Caco-2 (cell line): ENCODE measurements around the gene SLC6A20. TPM values are rescaled to one million over a fixed set of nuclear protein-coding genes. Genes with fewer than 3 reads are reported as not detected.

Experiments
- BruUV-seq: library from RNA; stranded (reverse); fragments of 400-500 nt; replicated peaks from 2 replicates; lab custom pipeline; 2021; lab: Mats Ljungman, UMichigan
- CTCF ChIA-PET: fragments of 300-600 bp; sonication (Branson Sonifier 250); formaldehyde crosslinking; loops from one replicate; lab custom pipeline; 2022; ENCODE audit warnings: antibody characterized with exemption; lab: Charles Lee
- POLR2A ChIA-PET: fragments of 300-600 bp; sonication (Branson Sonifier 250); formaldehyde crosslinking; loops from one replicate; lab custom pipeline; 2022; ENCODE audit warnings: antibody characterized with exemption; lab: Charles Lee
- DNase-seq, 2 experiments: peaks; one replicate each; pipeline versions ENCODE4 v3.0.0 to v3.0.0-alpha.2; 2020 to 2022
- H3K27me3 ChIP-seq: replicated peaks from 2 replicates; pipeline ENCODE4 v1.6.0; 2011; ENCODE audit warnings: low read length; ENCODE audit not compliant: control insufficient read depth, insufficient read depth
- H3K36me3 ChIP-seq: 2 replicates; pipeline ENCODE4 v1.5.1; 2011; ENCODE audit warnings: low read length; ENCODE audit not compliant: control insufficient read depth, insufficient read depth
- H3K4me1 ChIP-seq: fragments of 250-450 bp; sonication (Bioruptor Pico); 2 replicates; pipeline ENCODE4 v1.5.1; 2020; ENCODE audit warnings: mild to moderate bottlenecking
- H3K4me3 ChIP-seq: 2 replicates; pipeline ENCODE4 v1.5.1; 2011; ENCODE audit warnings: low read depth, mild to moderate bottlenecking, control low read depth, low read length
- H3K9me3 ChIP-seq: fragments of 250-450 bp; sonication (Bioruptor Pico); 2 replicates; pipeline ENCODE4 v1.5.1; 2020; ENCODE audit warnings: mild to moderate bottlenecking, moderate library complexity
- H3K27ac Mint-ChIP-seq: one replicate; pipeline ENCODE4 v1.8.0; 2022; ENCODE audit warnings: mixed read lengths; ENCODE audit not compliant: unreplicated experiment
- H3K27me3 Mint-ChIP-seq: one replicate; pipeline ENCODE4 v1.8.0; 2022; ENCODE audit warnings: mixed read lengths; ENCODE audit not compliant: insufficient read depth, unreplicated experiment
- H3K36me3 Mint-ChIP-seq: one replicate; pipeline ENCODE4 v1.8.0; 2022; ENCODE audit warnings: mild to moderate bottlenecking, mixed read lengths; ENCODE audit not compliant: insufficient read depth, unreplicated experiment
- H3K4me1 Mint-ChIP-seq: one replicate; pipeline ENCODE4 v1.8.0; 2022; ENCODE audit warnings: low read depth, mixed read lengths; ENCODE audit not compliant: unreplicated experiment
- H3K4me3 Mint-ChIP-seq: one replicate; pipeline ENCODE4 v1.8.0; 2022; ENCODE audit warnings: mild to moderate bottlenecking, moderate library complexity, mixed read lengths; ENCODE audit not compliant: unreplicated experiment
- H3K9me3 Mint-ChIP-seq: one replicate; pipeline ENCODE4 v1.8.0; 2022; ENCODE audit warnings: mixed read lengths; ENCODE audit not compliant: unreplicated experiment
- intact Hi-C: fragments of 100-400 bp; cut with micrococcal nuclease; formaldehyde crosslinking; loops from one replicate; pipeline ENCODE4 v1.10.0; 2022; ENCODE audit not compliant: unreplicated experiment
- total RNA-seq: library from RNA; stranded (reverse); gene quantifications from 2 replicates; pipeline ENCODE4 v1.2.3, GENCODE V29; 2022
- TF ChIP-seq, protein P1 (sequence below), 2 experiments: fragments of 200-600 bp in 1 of 2; IDR thresholded peaks; 1 replicate in 1 of 2; 2 replicates in 1 of 2; pipeline versions ENCODE4 v1.5.1 to v1.8.0; 2011 to 2022; ENCODE audit warnings: antibody characterized with exemption in 1 of 2, control low read depth in 1 of 2, inconsistent platforms in 1 of 2, low read depth in 1 of 2, low read length in 1 of 2, mild to moderate bottlenecking in 1 of 2, moderate library complexity in 1 of 2; ENCODE audit not compliant: insufficient read depth in 1 of 2, severe bottlenecking in 1 of 2, unreplicated experiment in 1 of 2

SLC6A20 gene
- total RNA-seq, 1 experiment from 2014 or later: 0.39 TPM

DNA sequence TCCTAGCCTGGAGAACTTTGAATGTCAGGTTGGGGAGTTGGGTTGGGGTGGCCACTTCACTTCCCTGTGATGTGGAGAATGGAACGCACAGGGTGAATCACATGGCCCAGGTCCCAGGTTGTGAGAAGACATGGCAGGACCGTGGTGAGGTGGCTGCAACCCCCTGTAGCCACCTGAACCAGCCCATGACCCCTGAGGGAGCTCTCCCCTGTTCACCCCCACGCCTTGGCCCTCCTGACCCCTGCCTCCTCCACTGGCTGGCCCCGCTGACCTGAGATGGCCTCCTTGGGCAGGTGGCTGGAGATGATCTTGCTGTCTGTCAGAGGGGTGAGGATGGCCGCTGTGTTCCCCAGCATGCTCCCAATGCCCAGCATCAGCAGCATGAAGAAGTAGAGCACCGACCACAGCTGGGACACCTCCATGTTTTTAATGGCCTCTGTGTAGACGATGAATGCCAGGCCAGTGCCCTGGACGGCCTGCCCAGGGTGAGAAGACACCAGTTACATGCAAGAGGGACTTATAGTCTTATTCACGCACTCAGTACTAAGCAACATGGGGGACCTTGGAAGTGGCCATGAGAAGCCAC lies 31.0 kb downstream of the SLC6A20 start:
- Histone ChIP-seq H3K4me3 (no peak overlapping the region), H3K9me3 (no peaks in the 10 kb centered on the region), H3K36me3 (no peaks in the 10 kb centered on the region), H3K27me3 (no peaks in the 10 kb centered on the region), H3K4me1 (peaks cover 6% of the 10 kb centered on the region)
- Mint-ChIP-seq H3K27ac (no peak overlapping the region), H3K9me3 (peaks cover 11% of the 10 kb centered on the region), H3K4me1 (peaks cover 7% of the 10 kb centered on the region), H3K27me3 (peaks cover 3% of the 10 kb centered on the region), H3K36me3 (no peaks in the 10 kb centered on the region), H3K4me3 (no peak overlapping the region)
- intact Hi-C loops: no loop called here
- TF ChIP-seq, protein P1, sequence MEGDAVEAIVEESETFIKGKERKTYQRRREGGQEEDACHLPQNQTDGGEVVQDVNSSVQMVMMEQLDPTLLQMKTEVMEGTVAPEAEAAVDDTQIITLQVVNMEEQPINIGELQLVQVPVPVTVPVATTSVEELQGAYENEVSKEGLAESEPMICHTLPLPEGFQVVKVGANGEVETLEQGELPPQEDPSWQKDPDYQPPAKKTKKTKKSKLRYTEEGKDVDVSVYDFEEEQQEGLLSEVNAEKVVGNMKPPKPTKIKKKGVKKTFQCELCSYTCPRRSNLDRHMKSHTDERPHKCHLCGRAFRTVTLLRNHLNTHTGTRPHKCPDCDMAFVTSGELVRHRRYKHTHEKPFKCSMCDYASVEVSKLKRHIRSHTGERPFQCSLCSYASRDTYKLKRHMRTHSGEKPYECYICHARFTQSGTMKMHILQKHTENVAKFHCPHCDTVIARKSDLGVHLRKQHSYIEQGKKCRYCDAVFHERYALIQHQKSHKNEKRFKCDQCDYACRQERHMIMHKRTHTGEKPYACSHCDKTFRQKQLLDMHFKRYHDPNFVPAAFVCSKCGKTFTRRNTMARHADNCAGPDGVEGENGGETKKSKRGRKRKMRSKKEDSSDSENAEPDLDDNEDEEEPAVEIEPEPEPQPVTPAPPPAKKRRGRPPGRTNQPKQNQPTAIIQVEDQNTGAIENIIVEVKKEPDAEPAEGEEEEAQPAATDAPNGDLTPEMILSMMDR (IDR thresholded peaks at IDR 0.05; ENCODE audit: insufficient read depth in 1 of 2, low read depth in 1 of 2, low read length in 1 of 2, severe bottlenecking in 1 of 2, unreplicated experiment in 1 of 2): no peak
- ChIA-PET CTCF (no interaction called here), POLR2A (no interaction called here)
- BruUV-seq: no TSS peak
- DNase-seq: no peak

DNA sequence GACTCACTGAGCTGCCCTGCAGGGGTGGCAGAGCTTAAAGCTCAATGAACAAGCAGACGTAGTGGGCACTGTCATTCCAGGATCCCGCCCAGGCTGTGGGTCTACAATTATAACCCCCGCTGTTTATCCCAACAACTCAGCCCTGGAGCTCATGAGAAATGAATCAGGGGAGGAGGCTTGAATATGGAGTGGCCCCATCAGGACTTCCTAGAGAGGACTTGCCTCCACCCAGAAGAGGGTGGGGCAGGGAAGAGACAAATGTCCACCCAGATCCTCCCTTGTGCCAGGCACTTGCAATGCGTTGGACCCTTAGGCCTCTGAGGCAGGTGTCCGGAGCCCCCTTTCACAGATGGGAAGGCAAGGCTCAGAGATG lies 33.0 kb downstream of the SLC6A20 start:
- peaks cover 11% of the 10 kb centered on the region for H3K9me3 Mint-ChIP-seq
- intact Hi-C loops: loop anchor here (5.0 kb wide), 1 partner anchor 314 kb away; no protein-coding TSS in a partner anchor
- no TSS peak for BruUV-seq
- Histone ChIP-seq H3K36me3 (no peaks in the 10 kb centered on the region), H3K4me1 (peaks cover 6% of the 10 kb centered on the region), H3K4me3 (no peak overlapping the region), H3K9me3 (no peaks in the 10 kb centered on the region), H3K27me3 (no peaks in the 10 kb centered on the region)
- H3K36me3 Mint-ChIP-seq: no peaks in the 10 kb centered on the region
- H3K27ac Mint-ChIP-seq: no peak overlapping the region
- no peak for DNase-seq
- TF ChIP-seq, protein P1 (IDR thresholded peaks at IDR 0.05; ENCODE audit: insufficient read depth in 1 of 2, low read depth in 1 of 2, low read length in 1 of 2, severe bottlenecking in 1 of 2, unreplicated experiment in 1 of 2): no peak
- CTCF ChIA-PET: interaction anchor here (1.0 to 3.2 kb wide), 2 partner anchors 69 to 166 kb away, joined by 3 to 30 read pairs; no protein-coding TSS in a partner anchor
- peaks cover 3% of the 10 kb centered on the region for H3K27me3 Mint-ChIP-seq
- H3K4me1 Mint-ChIP-seq: peaks cover 7% of the 10 kb centered on the region
- no peak overlapping the region for H3K4me3 Mint-ChIP-seq
- POLR2A ChIA-PET: no interaction called here

DNA sequence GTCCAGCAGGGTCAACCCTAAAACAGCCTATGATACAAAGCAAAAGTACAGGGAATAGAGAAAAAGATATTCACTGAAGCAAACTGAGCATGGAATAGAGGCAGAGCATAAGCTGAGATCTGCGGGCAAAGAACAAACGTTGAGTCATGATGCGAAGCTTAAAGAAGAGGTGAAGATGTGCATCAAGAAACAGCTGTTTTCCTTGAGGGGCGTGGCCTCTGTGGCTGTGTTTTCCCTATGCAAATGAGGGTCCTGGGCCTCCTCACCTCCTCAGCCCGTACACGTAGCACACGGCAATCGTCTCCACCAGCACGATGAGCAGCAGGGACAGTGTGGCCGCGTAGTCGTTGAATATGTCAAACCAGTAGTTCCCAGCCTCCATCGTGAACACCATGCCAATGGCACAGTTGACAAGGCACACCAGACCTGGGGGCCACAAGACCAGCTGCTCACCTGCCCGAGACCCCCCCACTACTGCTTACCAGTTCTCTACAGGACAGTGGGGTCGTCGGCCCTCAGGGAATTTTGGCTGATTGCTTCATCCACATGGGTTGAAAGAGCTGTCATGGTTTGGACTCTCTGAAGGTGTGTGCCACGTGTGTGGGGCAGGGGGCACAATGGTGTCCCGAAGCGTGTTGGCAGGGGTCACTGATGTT lies 33.6 kb downstream of the SLC6A20 start:
- TF ChIP-seq, protein P1 (IDR thresholded peaks at IDR 0.05; ENCODE audit: insufficient read depth in 1 of 2, low read depth in 1 of 2, low read length in 1 of 2, severe bottlenecking in 1 of 2, unreplicated experiment in 1 of 2): no peak
- no peak overlapping the region for H3K4me3 Mint-ChIP-seq
- H3K4me1 ChIP-seq: peaks cover 6% of the 10 kb centered on the region
- no peaks in the 10 kb centered on the region for H3K27me3 ChIP-seq
- H3K36me3 ChIP-seq: no peaks in the 10 kb centered on the region
- no peaks in the 10 kb centered on the region for H3K36me3 Mint-ChIP-seq
- H3K9me3 Mint-ChIP-seq: peaks cover 10% of the 10 kb centered on the region
- no peak overlapping the region for H3K4me3 ChIP-seq
- no peak for DNase-seq
- no peaks in the 10 kb centered on the region for H3K9me3 ChIP-seq
- H3K27ac Mint-ChIP-seq: no peak overlapping the region
- BruUV-seq: no TSS peak
- ChIA-PET POLR2A (no interaction called here), CTCF (interaction anchor here (1.0 to 3.2 kb wide), 2 partner anchors 70 to 167 kb away, joined by 3 to 30 read pairs; no protein-coding TSS in a partner anchor)
- H3K4me1 Mint-ChIP-seq: peaks cover 7% of the 10 kb centered on the region
- H3K27me3 Mint-ChIP-seq: no peaks in the 10 kb centered on the region
- intact Hi-C loops: loop anchor here (5.0 kb wide), 1 partner anchor 315 kb away; no protein-coding TSS in a partner anchor
